Activated gamma-delta T cell treated with Interleukin-2 at 50 U/mL for 16 hours (primary cell): ENCODE results near the gene AIFM3.
"Not testable (repeated sequence)": the region's sequence is repeated elsewhere in the genome, so short reads cannot be mapped to it uniquely, and the experiment has no call there.

Experiments
- DNase-seq: peaks from one replicate; pipeline ENCODE4 v3.0.0-alpha.2; 2020

AIFM3 gene

DNA sequence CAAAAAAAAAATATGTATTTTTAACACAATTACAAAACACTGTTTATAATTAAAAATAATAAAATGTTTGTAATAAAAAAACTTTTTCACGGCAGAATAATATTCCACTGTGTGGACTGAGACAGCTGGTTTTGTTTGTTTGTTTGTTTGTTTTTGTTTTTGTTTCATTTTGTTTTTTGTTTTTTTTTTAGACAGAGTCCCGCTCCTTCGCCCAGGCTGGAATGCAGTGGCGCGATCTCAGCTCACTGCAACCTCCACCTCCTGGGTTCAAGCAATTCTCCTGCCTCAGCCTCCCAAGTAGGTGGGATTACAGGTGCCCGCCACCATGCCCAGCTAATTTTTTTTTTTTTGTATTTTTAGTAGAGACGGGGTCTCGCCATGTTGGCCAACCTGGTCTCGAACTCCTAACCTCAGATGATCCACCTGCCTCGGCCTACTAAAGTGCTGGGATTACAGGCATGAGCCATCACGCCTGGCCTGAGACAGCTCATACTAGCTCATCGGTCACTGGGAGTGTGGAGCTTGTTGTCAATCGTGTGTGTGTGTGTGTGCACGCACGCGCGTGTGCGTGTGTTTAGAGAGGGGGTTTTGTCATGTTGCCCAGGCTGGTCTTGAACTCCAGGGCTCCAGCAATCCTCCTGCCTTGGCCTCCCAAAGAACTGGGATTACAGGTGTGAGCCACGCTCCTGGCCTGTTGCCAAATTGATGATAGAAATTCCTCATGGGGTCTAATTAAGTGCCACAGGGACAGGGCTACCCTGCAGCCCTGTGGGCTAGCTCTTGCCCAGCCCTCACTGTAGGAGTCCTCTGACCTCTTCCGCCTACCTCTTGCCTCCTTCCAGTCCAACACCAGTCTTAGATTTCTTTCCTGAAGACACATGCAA lies 7.2 kb upstream of the AIFM3 start:
- no peak for DNase-seq

DNA sequence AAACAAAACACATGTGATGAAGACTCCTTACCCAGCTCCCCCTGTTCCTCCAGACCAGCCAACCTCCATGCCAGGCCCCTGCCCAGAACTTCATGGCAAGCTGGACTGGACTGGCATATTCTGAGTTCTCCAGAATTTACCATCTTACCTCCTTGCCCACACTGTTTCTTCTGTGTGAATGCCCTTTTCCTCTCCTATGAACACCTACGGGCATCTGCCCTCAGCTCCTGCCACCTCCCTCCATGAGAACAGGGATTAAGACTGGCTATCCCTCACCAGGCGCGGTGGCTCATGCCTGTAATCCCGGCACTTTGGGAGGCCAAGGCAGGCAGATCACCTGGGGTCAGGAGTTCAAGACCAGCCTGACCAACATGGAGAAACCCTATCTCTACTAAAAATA lies 6.4 kb upstream of the AIFM3 start:
- no peak for DNase-seq

DNA sequence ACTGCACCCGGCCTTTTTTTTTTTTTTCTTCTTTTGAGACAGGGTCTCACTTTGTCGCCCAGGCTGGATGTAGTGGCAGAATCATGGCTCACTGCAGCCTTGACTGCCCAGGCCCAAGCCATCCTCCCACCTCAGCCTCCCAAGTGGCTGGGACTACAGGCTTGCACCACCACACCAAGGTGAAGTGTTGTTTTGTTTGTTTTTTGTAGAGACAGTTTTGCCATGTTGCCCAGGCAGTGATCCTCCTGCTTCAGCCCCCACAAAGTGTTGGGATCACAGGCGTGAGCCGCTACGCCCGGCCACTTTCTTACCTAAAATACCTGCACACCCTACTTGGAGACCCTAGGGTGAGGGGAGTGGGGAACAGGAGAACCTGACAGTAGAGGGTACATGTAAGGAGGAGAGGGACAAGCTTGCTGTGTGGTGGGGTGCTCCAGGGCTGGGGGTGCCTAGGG lies 4.5 kb upstream of the AIFM3 start:
- DNase-seq = no peak

DNA sequence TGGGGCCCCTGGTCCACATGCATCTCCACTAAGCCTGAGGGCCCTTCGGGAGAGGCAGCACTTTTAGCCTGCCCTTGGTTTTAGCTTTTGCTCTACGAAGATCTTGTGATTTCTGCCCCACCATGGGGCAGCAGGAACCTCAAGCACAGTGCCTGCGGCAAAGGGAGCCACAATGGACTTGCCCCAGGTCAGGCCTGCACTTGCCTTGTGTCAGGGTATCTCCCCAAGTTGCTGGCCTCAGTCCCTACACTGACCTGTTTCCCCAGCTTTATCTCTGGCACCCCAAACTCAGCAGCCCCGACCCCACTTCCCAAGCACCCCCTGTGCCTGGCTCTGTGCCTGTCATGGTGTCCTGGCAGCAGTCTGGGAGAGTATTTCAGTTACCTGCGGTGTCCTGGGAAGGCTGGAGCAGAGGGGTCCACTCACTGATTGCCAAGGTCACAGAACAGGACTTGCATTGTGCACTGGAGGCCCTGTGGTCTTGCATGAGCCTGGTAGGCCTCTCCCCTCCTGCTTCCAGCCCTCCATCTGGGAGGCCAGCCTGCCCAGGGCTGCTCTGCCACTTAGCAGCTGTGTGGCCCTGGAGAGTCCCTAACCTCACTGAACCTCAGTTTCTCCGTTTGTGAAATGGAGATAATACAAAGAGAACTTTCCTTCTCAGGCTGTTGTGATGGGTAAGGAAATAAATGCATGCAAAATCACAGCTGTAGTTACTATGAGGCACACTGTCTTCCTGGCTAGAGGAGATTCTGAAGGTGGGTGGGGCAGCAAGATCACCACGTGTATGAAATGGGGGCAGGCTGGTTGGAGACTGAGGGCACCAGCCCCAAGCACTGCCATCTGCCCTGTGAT lies 3.6 kb upstream of the AIFM3 start:
- no peak for DNase-seq

DNA sequence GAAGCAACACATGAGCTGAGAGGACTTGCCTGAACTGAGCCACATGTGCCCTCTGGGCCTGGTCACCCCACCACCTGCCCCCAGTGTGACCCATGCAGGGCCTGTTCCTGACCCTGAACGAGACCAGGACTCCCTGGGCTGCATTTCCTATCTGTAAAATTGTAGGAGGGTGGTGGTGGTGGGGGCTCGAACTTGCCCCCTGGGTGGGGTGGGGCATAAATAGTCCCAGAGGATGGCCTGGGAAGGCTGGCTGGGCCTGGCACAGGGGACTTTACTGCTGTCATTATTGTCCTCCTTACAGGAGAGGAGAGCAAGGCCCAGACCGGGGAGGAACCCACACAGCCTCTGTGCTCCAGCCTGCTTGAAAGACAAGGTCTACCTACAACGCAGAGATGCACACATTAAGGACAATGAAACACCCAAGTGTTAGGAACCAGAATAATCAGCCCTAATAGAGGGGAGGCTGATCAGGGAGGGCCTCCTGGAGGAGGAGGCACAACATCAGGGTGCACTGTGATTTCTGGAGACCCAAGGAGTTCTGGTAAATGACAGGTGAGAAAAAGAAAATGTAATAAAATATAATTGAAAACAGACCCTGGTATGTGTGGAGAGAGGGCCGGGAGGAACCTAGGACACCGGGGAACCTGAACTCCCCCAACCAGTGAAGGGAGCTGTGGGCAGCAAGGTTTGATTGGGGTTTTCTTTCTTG lies 2.8 kb upstream of the AIFM3 start:
- no peak for DNase-seq

- no peak for DNase-seq
Observed at GRCh38 chr22:20964799-20965103, 2.3 kb upstream of the AIFM3 start.

GRCh38 chr22:20965104-20965887 lies 1.8 kb upstream of the AIFM3 start:
- no peak for DNase-seq

- no peak for DNase-seq
Observed at GRCh38 chr22:20965888-20966855, 883 bp upstream of the AIFM3 start.

GRCh38 chr22:20967697-20968211 lies 699 bp downstream of the AIFM3 start:
- DNase-seq = no peak

DNA sequence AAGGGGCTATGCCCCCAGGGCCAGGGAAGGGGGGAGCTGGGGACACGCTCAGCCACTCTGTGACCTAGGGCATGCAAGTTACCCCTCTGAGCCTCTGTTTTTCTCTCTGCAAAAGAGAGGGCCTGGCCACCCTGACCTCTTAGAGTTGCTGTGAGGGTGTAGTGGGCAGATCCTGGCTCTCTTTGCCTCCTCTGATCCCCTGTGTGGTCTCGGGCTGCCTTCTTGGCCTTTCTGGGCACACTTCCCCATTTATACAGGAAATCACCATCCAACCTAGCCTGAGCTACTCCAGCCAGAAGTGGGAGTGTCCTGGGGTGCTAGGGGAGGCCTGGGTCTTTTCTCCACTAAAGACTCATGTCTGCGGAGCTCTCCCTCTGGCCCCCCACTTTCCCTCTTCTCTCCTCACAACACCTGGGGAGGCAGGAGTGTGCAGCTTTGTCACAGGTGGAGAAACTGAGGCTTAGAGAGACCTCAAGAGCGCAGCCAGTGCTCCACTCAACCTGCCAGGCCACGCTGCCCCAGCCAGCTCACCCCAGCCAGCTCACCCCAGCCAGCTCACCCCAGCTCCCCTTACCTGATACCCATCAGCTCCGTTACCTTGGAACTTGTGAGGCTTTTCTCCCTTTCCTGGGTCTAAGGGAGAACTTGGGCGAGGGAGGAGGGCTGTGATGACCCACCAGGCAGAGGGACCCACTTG lies 1.4 kb downstream of the AIFM3 start:
- no peak for DNase-seq

DNA sequence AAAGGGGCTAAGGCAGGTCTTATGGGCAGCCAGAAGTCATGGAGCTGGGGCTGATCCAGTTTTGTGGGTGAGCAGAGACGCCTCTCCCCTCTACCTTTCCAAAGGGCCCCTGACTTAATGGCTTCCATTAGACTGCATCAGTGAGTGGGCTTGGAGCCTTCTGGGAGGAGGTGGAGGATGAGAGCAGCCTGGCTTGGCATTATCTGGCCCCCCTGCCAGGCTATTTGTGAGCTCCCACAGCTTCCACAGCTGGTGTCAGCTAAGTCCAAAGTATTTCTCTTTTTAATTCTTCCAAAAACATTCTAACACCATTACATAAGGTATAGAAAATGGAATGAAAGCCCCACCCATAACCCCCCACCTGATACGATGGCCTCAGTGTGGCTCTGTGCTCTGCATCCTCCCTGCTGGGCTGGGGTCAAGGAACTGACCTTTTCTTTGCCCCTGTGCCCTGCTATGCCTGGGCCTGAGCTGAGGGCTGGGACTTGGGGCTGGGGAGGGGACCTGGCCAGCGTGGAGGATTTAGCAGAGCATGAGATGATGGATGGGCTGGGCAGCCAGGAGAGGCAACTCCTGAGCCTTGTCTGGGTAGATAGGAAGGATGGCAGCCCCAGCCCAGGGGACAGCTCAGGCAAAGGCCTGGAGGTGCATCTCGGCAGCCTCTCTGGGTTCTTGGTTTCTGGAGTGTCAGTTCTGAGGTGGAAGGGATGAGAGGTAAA lies 4.0 kb downstream of the AIFM3 start:
- DNase-seq = no peak

DNA sequence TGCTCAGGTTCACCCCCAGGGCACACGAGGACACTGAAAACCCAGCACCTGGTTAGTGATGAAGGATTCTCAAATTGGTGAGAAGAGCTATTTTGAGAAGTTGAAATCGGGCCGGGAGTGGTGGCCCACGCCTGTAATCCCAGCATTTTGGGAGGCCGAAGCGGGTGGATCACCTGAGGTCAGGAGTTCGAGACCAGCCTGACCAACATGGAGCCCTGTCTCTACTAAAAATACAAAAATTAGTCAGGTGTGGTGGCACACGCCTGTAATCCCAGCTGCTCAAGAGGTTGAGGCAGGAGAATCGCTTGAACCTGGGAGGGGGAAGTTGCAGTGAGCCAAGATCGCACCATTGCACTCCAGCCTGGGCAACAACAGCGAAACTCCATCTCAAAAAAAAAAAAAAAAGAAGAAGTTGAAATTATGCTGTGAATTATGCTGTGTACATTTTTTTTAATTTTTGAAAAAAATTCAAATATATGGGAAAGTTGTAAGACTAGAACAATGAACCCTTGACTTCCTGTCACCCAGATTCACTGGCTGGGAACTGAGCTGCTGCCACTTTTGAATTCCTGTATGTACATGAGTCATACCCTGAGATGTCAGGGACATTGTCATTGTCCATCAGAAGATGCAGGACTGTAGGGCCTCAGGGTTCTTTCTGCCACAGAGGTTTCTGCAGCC lies 5.1 kb downstream of the AIFM3 start:
- DNase-seq = not testable (repeated sequence)

- DNase-seq = no peak
Observed at GRCh38 chr22:20972933-20973577, 6.0 kb downstream of the AIFM3 start.

DNA sequence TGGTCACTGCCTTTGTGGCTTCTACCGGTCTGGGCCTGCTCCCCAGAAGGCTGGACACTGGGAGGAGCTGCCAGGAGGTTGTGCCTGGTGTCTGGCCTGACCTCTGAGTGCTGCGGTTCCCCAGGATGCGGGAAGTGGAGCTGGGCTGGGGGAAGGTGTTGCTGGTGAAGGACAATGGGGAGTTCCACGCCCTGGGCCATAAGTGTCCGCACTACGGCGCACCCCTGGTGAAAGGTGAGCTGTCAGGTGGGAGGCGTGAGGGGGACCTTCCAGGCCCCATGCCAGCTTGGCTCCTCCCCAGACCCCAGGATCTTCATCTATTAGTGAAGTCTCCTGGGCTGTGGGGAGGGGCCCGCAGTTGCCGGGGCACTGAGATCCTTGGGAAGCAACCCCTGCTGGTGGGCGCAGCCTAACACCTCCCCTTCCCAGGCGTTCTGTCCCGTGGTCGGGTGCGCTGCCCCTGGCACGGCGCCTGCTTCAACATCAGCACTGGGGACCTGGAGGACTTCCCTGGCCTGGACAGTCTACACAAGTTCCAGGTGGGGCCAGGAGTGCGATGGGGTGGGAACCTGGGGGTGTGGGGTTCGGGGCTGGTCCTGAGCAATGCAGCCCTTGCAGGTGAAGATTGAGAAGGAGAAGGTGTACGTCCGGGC lies 6.7 kb downstream of the AIFM3 start:
- no peak for DNase-seq

- no peak for DNase-seq
Observed at GRCh38 chr22:20974336-20974955, 7.4 kb downstream of the AIFM3 start.

DNA sequence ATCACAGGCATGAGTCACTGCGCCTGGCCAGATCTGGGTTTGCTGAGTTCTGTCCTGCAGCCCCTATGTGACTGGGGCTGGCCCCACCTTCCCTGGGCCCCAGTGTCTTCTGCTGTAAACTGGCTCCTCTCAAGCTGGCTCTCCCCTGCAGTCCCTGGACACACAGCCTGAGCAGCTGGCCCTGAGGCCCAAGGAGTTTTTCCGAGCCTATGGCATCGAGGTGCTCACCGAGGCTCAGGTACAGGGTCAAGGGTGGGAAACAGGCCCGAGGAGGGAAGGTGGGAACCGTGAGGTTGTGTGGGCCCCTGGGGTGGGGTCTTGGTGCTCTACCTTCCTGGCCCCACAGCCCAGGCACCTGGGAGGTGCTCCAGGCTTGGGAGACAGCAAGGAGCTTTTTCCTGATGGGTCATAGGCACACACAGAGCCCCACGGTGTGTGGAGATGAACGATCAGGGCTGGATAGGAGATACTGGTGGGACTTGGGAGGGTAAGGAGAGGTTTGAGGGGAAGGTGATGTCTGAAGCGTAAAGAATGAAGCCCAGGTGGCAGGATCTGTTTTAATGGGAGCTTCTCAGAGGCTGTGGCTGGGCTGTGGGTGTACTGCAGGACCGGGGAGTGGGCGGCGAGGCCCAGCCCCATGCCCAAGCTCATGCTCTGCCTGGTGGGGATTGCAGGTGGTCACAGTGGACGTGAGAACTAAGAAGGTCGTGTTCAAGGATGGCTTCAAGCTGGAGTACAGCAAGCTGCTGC lies 8.7 kb downstream of the AIFM3 start:
- DNase-seq = no peak
